ENCODE measurements around the gene BATF3.

DNA sequence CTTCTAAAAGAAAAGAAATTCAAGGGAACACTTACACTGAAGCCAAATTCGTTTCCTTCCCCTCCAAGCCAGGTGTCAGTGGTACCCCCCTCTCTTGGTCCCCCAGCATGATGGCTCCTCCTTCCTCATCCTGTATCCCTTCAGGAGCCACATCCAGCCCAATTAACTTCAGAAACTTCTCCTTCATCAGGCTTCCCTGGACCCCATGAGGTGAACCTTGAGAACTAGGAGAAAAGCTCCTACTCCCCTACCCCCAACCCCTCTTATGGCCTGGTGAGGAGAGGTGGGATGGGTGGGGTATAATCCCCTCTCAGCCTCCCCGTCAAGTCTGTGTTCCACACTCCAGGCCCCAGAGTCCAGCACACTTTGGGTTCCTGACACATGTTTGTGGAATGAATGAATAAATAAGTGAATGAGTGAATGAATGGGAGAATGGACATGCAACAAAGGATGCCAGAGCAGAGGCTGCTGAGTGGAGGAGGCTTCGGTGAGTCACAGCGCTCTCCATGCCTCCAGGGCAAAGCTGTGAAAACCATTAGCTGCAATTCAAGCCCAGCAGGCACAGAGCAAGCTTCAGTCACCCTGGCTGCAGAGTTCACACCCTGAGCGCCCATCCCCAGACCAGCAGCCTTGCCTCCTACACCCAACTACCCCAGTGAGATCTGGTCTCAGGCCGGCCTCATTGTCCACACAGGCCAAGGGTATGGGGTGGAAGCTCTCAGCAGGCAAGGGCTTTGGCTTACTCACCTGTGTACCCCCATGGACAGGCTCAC lies 43.8 kb downstream of the BATF3 start:
- TF ChIP-seq JUN (IDR thresholded peaks at IDR 0.05) = no peak
- TF ChIP-seq ESRRA (IDR thresholded peaks at IDR 0.05; ENCODE audit: borderline replicate concordance, low read length) = no peak
- TF ChIP-seq, protein P1, sequence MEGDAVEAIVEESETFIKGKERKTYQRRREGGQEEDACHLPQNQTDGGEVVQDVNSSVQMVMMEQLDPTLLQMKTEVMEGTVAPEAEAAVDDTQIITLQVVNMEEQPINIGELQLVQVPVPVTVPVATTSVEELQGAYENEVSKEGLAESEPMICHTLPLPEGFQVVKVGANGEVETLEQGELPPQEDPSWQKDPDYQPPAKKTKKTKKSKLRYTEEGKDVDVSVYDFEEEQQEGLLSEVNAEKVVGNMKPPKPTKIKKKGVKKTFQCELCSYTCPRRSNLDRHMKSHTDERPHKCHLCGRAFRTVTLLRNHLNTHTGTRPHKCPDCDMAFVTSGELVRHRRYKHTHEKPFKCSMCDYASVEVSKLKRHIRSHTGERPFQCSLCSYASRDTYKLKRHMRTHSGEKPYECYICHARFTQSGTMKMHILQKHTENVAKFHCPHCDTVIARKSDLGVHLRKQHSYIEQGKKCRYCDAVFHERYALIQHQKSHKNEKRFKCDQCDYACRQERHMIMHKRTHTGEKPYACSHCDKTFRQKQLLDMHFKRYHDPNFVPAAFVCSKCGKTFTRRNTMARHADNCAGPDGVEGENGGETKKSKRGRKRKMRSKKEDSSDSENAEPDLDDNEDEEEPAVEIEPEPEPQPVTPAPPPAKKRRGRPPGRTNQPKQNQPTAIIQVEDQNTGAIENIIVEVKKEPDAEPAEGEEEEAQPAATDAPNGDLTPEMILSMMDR (IDR thresholded peaks at IDR 0.05) = no peak
